ENCODE results near the gene LRRC71.
A peak's percentile ranks its signal among the peaks of the same experiment; 100 is the strongest.

LRRC71 gene

GRCh38 chr1:156892190-156893047, 28.0 kb upstream of the LRRC71 start:
- peak; percentile 84 for DNase-seq (ENCODE audit: low read depth)

- DNase-seq (ENCODE audit: low read depth): no peak
Observed at GRCh38 chr1:156893048-156893953, 27.1 kb upstream of the LRRC71 start, which contains the start of gene PEAR1. TSS of gene PEAR1 (plus strand) at chr1:156893718. CDS start at chr1:156903927, 10,209 bp downstream.

GRCh38 chr1:156894001-156894400, 26.4 kb upstream of the LRRC71 start:
- DNase-seq (ENCODE audit: low read depth): no peak

GRCh38 chr1:156894711-156895454, 25.5 kb upstream of the LRRC71 start:
- DNase-seq (ENCODE audit: low read depth): no peak

- DNase-seq (ENCODE audit: low read depth): no peak
Observed at GRCh38 chr1:156895455-156895812, 25.0 kb upstream of the LRRC71 start.

GRCh38 chr1:156895927-156896326, 24.5 kb upstream of the LRRC71 start:
- no peak for DNase-seq (ENCODE audit: low read depth)

- DNase-seq (ENCODE audit: low read depth): no peak
Observed at GRCh38 chr1:156896490-156897033, 23.9 kb upstream of the LRRC71 start.

- no peak for DNase-seq (ENCODE audit: low read depth)
Observed at GRCh38 chr1:156897078-156897825, 23.2 kb upstream of the LRRC71 start.

GRCh38 chr1:156898161-156898566, 22.3 kb upstream of the LRRC71 start:
- no peak for DNase-seq (ENCODE audit: low read depth)

- no peak for DNase-seq (ENCODE audit: low read depth)
Observed at GRCh38 chr1:156898971-156899664, 21.3 kb upstream of the LRRC71 start.

GRCh38 chr1:156899956-156900718, 20.3 kb upstream of the LRRC71 start:
- no peak for DNase-seq (ENCODE audit: low read depth)

- no peak for DNase-seq (ENCODE audit: low read depth)
Observed at GRCh38 chr1:156900896-156901589, 19.4 kb upstream of the LRRC71 start.

GRCh38 chr1:156901590-156901900, 18.9 kb upstream of the LRRC71 start:
- DNase-seq (ENCODE audit: low read depth): no peak

- DNase-seq (ENCODE audit: low read depth): no peak
Observed at GRCh38 chr1:156901966-156902915, 18.2 kb upstream of the LRRC71 start.

GRCh38 chr1:156903328-156904091, 16.9 kb upstream of the LRRC71 start:
- no peak for DNase-seq (ENCODE audit: low read depth)

GRCh38 chr1:156904187-156904959, 16.1 kb upstream of the LRRC71 start:
- no peak for DNase-seq (ENCODE audit: low read depth)

- DNase-seq (ENCODE audit: low read depth): no peak
Observed at GRCh38 chr1:156905176-156905575, 15.3 kb upstream of the LRRC71 start.

Measured in stimulated activated CD4-positive, alpha-beta T cell treated with anti-CD3 and anti-CD28 coated beads, Interleukin-2, amount 100 ng/mL, for 4 hours (primary cell).